Measurements from ENCODE around the gene MMP2. TPM values are rescaled to one million over a fixed set of nuclear protein-coding genes. Genes with fewer than 3 reads are reported as not detected.

The MMP2 gene
- total RNA-seq, result not detected

GRCh38 chr16:55478827-55479429, at the start of gene MMP2:
MMP2 (plus strand) TSS chr16:55479198; CDS start chr16:55479480, 282 bp downstream.
- peaks cover 47% of the 10 kb centered on the region for H3K27me3 Mint-ChIP-seq
- H3K4me1 Mint-ChIP-seq, result no peaks in the 10 kb centered on the region
- no peaks in the 10 kb centered on the region for H3K9me3 Mint-ChIP-seq
- H3K4me3 Mint-ChIP-seq, result no peak within 1 kb of the TSS
- no peaks in the 10 kb centered on the region for H3K36me3 Mint-ChIP-seq
- no peak within 1 kb of the TSS for H3K27ac Mint-ChIP-seq
- no peak for DNase-seq

GRCh38 chr16:55433030-55433429, 46.0 kb upstream of the MMP2 start:
- H3K4me1 Mint-ChIP-seq, result no peaks in the 10 kb centered on the region
- H3K4me3 Mint-ChIP-seq, result no peak overlapping the region
- DNase-seq, result no peak
- H3K9me3 Mint-ChIP-seq, result no peaks in the 10 kb centered on the region
- no peaks in the 10 kb centered on the region for H3K36me3 Mint-ChIP-seq
- peaks cover 14% of the 10 kb centered on the region for H3K27me3 Mint-ChIP-seq
- no peak overlapping the region for H3K27ac Mint-ChIP-seq

DNA sequence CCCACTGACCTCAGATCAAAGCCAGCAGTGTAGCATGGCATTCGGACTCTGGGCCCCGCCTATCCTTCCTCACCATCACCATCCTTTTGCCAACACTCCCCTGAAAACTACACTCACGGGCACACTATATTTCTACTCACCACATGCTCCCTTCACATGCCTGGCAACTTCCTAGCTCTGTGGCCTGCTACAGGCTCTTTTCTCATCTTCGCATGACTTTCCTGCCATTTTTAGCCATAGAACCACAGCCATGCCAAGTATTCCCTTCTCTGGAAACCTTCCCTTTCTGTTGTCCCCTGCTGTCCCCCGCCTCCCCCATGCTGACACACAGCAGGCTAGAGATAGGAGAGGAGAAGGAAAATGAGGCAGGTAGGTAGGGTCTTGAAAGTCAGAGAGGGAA, 45.5 kb upstream of the MMP2 start:
- no peaks in the 10 kb centered on the region for H3K36me3 Mint-ChIP-seq
- H3K27ac Mint-ChIP-seq, result no peak overlapping the region
- no peaks in the 10 kb centered on the region for H3K4me1 Mint-ChIP-seq
- H3K27me3 Mint-ChIP-seq, result peaks cover 14% of the 10 kb centered on the region
- H3K4me3 Mint-ChIP-seq, result no peak overlapping the region
- no peaks in the 10 kb centered on the region for H3K9me3 Mint-ChIP-seq
- no peak for DNase-seq

DNA sequence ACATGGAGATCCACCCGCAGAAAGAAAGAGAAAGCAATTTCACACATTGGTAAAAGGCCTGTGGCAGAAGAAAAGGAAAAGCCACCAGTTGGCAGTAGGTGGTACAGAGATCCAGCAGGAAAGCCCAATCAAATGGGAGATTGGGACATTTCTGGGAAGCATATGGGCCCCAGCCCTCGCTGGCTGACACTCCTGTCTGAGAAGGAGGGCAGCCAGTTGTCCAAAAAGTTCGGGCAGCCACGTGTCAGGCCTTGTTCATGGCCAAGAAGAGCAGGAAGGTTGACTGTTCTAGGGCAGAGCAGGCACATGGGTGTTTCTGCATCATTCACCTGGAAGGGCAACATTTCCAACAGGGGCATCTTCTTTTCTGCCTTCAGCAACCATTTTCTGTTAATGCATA, 45.0 kb upstream of the MMP2 start:
- no peak for DNase-seq
- Mint-ChIP-seq H3K27me3 (peaks cover 14% of the 10 kb centered on the region), H3K4me3 (no peak overlapping the region), H3K36me3 (no peaks in the 10 kb centered on the region), H3K27ac (no peak overlapping the region), H3K9me3 (no peaks in the 10 kb centered on the region), H3K4me1 (no peaks in the 10 kb centered on the region)

- no peak for DNase-seq
- H3K4me3 Mint-ChIP-seq, result no peak overlapping the region
Observed at GRCh38 chr16:55435387-55435786, 43.6 kb upstream of the MMP2 start.

GRCh38 chr16:55436587-55436986, 42.4 kb upstream of the MMP2 start:
- Mint-ChIP-seq H3K9me3 (no peaks in the 10 kb centered on the region), H3K27me3 (peaks cover 14% of the 10 kb centered on the region), H3K36me3 (no peaks in the 10 kb centered on the region), H3K27ac (no peak overlapping the region), H3K4me3 (no peak overlapping the region), H3K4me1 (no peaks in the 10 kb centered on the region)
- no peak for DNase-seq

More at GRCh38 chr16:55435387-55435786, 43.6 kb upstream of the MMP2 start:
- Mint-ChIP-seq H3K27ac (no peak overlapping the region), H3K27me3 (peaks cover 14% of the 10 kb centered on the region), H3K4me1 (no peaks in the 10 kb centered on the region), H3K9me3 (no peaks in the 10 kb centered on the region), H3K36me3 (no peaks in the 10 kb centered on the region)

DNA sequence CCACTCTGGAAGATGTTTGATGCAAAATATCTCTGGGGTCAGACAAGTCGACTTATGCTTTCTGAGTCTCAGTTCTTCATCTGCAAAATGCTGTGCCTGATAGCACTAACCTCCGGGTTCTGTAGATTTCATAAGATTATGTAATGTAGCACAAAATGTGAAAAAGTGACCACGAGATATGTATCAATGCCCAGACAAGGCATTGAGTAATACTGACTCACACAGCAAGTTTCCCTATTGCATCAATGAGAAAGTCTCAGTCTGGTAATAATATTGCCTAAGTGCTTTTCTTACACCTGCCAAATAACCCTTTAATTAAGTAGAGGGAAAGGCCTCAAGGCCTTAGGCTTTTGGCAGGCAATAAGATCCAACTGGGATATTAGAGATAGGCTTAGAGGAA, 41.4 kb upstream of the MMP2 start:
- no peak for DNase-seq
- Mint-ChIP-seq H3K27ac (no peak overlapping the region), H3K4me1 (no peaks in the 10 kb centered on the region), H3K4me3 (no peak overlapping the region), H3K9me3 (no peaks in the 10 kb centered on the region), H3K36me3 (no peaks in the 10 kb centered on the region), H3K27me3 (peaks cover 14% of the 10 kb centered on the region)

GRCh38 chr16:55438281-55438680, 40.7 kb upstream of the MMP2 start:
- no peaks in the 10 kb centered on the region for H3K4me1 Mint-ChIP-seq
- H3K36me3 Mint-ChIP-seq, result no peaks in the 10 kb centered on the region
- no peak for DNase-seq
- no peak overlapping the region for H3K27ac Mint-ChIP-seq
- H3K9me3 Mint-ChIP-seq, result no peaks in the 10 kb centered on the region
- peaks cover 14% of the 10 kb centered on the region for H3K27me3 Mint-ChIP-seq
- no peak overlapping the region for H3K4me3 Mint-ChIP-seq

DNA sequence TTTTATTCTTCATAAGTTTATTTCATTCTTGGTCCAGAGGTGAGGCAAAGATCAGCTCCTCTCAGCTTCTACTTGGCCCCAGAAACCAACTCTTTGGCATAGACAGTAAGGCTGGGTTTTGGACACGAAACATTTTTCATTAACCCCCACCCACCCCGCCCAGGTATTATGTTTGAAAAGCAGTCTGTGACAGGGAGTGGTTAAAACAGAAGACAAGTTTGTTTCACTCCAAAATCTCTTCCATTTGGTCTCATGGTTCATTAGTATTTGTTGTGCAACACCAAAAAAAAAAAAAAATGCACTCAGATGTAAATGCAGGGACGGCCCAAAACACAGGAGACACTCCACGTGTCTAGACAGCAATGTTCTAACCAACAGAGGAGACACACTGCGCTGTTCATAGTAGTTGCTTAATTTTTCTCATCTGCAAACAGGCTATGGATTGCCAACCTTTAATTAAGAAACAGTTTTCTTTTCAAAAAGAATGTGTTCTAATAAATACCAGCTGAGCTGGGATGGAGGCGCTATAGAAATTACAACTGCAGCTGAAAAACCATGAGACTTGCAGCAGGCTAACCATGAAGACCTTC, 39.8 kb upstream of the MMP2 start:
- no peak overlapping the region for H3K4me3 Mint-ChIP-seq
- H3K36me3 Mint-ChIP-seq, result no peaks in the 10 kb centered on the region
- no peaks in the 10 kb centered on the region for H3K9me3 Mint-ChIP-seq
- H3K27me3 Mint-ChIP-seq, result peaks cover 14% of the 10 kb centered on the region
- no peak overlapping the region for H3K27ac Mint-ChIP-seq
- no peak for DNase-seq
- no peaks in the 10 kb centered on the region for H3K4me1 Mint-ChIP-seq

- H3K4me3 Mint-ChIP-seq, result no peak overlapping the region
- no peaks in the 10 kb centered on the region for H3K4me1 Mint-ChIP-seq
- no peaks in the 10 kb centered on the region for H3K9me3 Mint-ChIP-seq
- DNase-seq, result no peak
- H3K27ac Mint-ChIP-seq, result no peak overlapping the region
- peaks cover 7% of the 10 kb centered on the region for H3K27me3 Mint-ChIP-seq
- no peaks in the 10 kb centered on the region for H3K36me3 Mint-ChIP-seq
Observed at GRCh38 chr16:55443434-55444346, 35.3 kb upstream of the MMP2 start.

DNA sequence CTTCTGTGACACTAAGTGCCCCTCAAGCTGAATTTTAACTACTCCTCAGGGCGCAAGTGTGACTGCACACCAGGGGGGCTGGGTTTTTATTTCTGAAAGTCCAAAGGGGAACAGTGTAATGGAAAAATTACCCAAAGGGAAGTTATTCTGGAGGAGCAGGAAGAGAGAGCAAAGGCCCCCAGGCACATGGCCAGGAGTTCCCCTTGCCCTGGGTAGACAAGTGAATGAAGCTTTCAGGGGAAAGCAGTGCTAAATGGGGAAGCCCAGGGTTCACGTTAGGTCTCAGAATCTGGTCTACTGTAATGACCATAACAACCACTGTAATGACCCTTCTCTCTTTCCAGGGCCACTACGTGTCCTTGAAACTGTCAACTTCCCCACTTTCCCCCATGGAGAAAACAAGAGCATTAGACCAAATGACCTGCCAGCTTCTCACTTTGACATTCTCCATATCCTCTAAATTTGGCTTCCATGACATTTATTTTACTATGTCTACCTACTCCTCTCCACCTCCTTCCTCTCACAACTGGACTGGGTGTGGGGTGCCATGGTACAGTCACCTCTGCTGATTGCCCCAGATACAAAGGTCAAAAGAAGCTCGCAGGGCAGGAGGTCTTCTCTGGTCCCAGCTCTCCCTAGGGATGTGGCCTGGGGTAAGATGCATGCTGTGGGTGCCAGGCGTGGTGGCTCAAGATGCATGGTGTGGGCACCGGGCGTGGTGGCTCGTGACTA, 34.1 kb upstream of the MMP2 start:
- Mint-ChIP-seq H3K27me3 (peaks cover 7% of the 10 kb centered on the region), H3K36me3 (no peaks in the 10 kb centered on the region), H3K9me3 (no peaks in the 10 kb centered on the region), H3K4me1 (no peaks in the 10 kb centered on the region), H3K27ac (no peak overlapping the region), H3K4me3 (no peak overlapping the region)
- no peak for DNase-seq

- Mint-ChIP-seq H3K4me3 (no peak overlapping the region), H3K36me3 (no peaks in the 10 kb centered on the region), H3K27ac (no peak overlapping the region), H3K27me3 (peaks cover 7% of the 10 kb centered on the region), H3K4me1 (no peaks in the 10 kb centered on the region), H3K9me3 (no peaks in the 10 kb centered on the region)
- DNase-seq, result no peak
Observed at GRCh38 chr16:55447231-55447630, 31.8 kb upstream of the MMP2 start.

DNA sequence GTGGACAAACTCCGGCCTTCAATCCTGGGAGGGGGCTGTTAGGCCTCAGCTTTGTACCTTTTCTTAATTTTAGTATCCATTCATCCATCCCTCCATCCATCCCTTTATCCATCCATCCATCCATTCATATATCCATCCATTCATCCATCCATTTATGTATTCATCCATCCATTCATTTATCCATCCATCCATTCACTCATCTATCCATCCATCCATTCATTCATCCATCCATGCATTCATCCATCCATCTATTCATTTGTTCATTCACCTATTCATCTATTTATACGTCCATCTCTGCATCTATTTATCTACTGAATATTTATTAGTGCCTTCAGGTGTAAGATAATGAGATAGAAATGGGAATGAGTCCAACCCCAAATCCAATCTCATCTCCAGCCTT, 26.0 kb upstream of the MMP2 start:
- no peaks in the 10 kb centered on the region for H3K4me1 Mint-ChIP-seq
- DNase-seq, result no peak
- no peak overlapping the region for H3K27ac Mint-ChIP-seq
- no peaks in the 10 kb centered on the region for H3K27me3 Mint-ChIP-seq
- H3K9me3 Mint-ChIP-seq, result no peaks in the 10 kb centered on the region
- no peak overlapping the region for H3K4me3 Mint-ChIP-seq
- H3K36me3 Mint-ChIP-seq, result no peaks in the 10 kb centered on the region

DNA sequence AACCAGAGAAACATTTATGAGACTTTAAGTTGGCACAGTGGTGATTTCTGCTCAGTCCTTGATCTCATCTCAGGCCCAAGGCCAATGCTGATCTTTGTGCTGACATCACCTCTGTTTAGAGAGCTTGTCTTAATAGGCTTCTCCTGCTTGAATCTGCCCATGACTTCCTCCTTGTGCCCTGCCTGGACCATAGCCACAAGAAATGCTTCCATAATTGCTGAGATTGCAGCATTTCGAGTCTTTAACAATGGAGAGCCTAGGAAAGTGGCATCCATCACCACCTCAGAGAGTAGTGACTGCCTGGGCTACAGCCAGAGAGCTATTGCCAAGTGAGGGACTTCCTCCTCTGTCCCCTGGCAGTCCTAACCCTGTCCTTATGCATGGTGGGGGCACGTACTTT, 25.1 kb upstream of the MMP2 start:
- no peaks in the 10 kb centered on the region for H3K9me3 Mint-ChIP-seq
- H3K36me3 Mint-ChIP-seq, result no peaks in the 10 kb centered on the region
- H3K4me1 Mint-ChIP-seq, result no peaks in the 10 kb centered on the region
- no peak overlapping the region for H3K27ac Mint-ChIP-seq
- H3K27me3 Mint-ChIP-seq, result no peaks in the 10 kb centered on the region
- no peak for DNase-seq
- H3K4me3 Mint-ChIP-seq, result no peak overlapping the region

DNA sequence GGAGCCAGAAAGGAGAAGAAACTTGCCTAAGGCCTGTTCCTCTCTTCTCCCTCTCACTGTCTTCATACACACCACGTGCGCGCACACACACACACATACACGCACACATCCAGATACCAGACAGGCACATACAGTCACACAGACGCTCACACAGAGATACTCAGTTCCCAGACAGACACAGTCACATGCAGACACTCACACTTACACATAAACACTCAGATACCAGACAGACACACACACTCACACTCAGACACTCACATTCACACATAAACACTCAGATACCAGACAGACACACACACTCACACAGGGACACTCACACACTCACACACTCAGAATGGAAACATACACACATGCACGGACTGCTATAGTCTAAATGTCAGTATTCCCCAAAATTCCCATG, 24.1 kb upstream of the MMP2 start:
- no peak for DNase-seq
- Mint-ChIP-seq H3K4me1 (no peaks in the 10 kb centered on the region), H3K27ac (no peak overlapping the region), H3K27me3 (no peaks in the 10 kb centered on the region), H3K36me3 (no peaks in the 10 kb centered on the region), H3K9me3 (no peaks in the 10 kb centered on the region), H3K4me3 (no peak overlapping the region)

Measured in activated naive CD8-positive, alpha-beta T cell treated with anti-CD3 and anti-CD28 coated beads for 36 hours (primary cell).